ENCODE measurements around the gene ANTXRL. TPM values are rescaled to one million over a fixed set of nuclear protein-coding genes. Genes with fewer than 3 reads are reported as not detected.
"Not testable (repeated sequence)": the region's sequence is repeated elsewhere in the genome, so short reads cannot be mapped to it uniquely, and the experiment has no call there.

The ANTXRL gene
- total RNA-seq, 1 donor from 2014 or later = not detected

- intact Hi-C loops (cut with micrococcal nuclease) = no loop called here
These were observed 7.2 kb downstream of the ANTXRL start for GRCh38 chr10:46293832-46294640.

GRCh38 chr10:46294641-46295220 is 7.9 kb downstream of the ANTXRL start:
- intact Hi-C loops (cut with micrococcal nuclease) = loop anchor here (1.0 kb wide), 1 partner anchor 23 kb away; no protein-coding TSS in a partner anchor

- intact Hi-C loops (cut with micrococcal nuclease) = loop anchor here (1.0 kb wide), 1 partner anchor 24 kb away; no protein-coding TSS in a partner anchor
These were observed 8.7 kb downstream of the ANTXRL start for GRCh38 chr10:46295350-46296010.

GRCh38 chr10:46296086-46296485 is 9.3 kb downstream of the ANTXRL start:
- intact Hi-C loops (cut with micrococcal nuclease) = not testable (repeated sequence)

GRCh38 chr10:46296641-46297141 is 9.9 kb downstream of the ANTXRL start:
- intact Hi-C loops (cut with micrococcal nuclease) = no loop called here

GRCh38 chr10:46297406-46298204 is 10.8 kb downstream of the ANTXRL start:
- intact Hi-C loops (cut with micrococcal nuclease) = no loop called here

GRCh38 chr10:46298477-46299285 is 11.9 kb downstream of the ANTXRL start:
- intact Hi-C loops (cut with micrococcal nuclease) = no loop called here

GRCh38 chr10:46299286-46299535 is 12.4 kb downstream of the ANTXRL start:
- intact Hi-C loops (cut with micrococcal nuclease) = no loop called here

GRCh38 chr10:46299536-46300369 is 13.0 kb downstream of the ANTXRL start:
- intact Hi-C loops (cut with micrococcal nuclease) = no loop called here

- intact Hi-C loops (cut with micrococcal nuclease) = not testable (repeated sequence)
These were observed 13.5 kb downstream of the ANTXRL start for GRCh38 chr10:46300370-46300711.

GRCh38 chr10:46301056-46301645 is 14.4 kb downstream of the ANTXRL start:
- intact Hi-C loops (cut with micrococcal nuclease) = no loop called here

- intact Hi-C loops (cut with micrococcal nuclease) = no loop called here
These were observed 15.1 kb downstream of the ANTXRL start for GRCh38 chr10:46301721-46302479.

GRCh38 chr10:46302765-46303352 is 16.1 kb downstream of the ANTXRL start:
- intact Hi-C loops (cut with micrococcal nuclease) = not testable (repeated sequence)

GRCh38 chr10:46304062-46304461 is 17.3 kb downstream of the ANTXRL start:
- intact Hi-C loops (cut with micrococcal nuclease) = no loop called here

- intact Hi-C loops (cut with micrococcal nuclease) = not testable (repeated sequence)
These were observed 17.9 kb downstream of the ANTXRL start for GRCh38 chr10:46304671-46305070.

- intact Hi-C loops (cut with micrococcal nuclease) = no loop called here
These were observed 18.5 kb downstream of the ANTXRL start for GRCh38 chr10:46305079-46305818.

GRCh38 chr10:46305986-46306385 is 19.2 kb downstream of the ANTXRL start:
- intact Hi-C loops (cut with micrococcal nuclease) = no loop called here
